Adrenal gland (tissue), 12 donors: ENCODE measurements around the gene CADM1. TPM values are rescaled to one million over a fixed set of nuclear protein-coding genes. Genes with fewer than 3 reads are reported as not detected.

ENCODE experiments used
- DNase-seq, 7 donors: peaks; one replicate each; pipeline ENCODE4 v3.0.0-alpha.2; 2019 to 2020
- H3K27ac ChIP-seq, 5 donors: fragments of 200-600 bp; sonication (generic) in 4 of 5; 1 replicate in 3 of 5; 2 replicates in 2 of 5; pipeline versions ENCODE4 v1.5.1 to v1.8.0; 2016 to 2020; ENCODE audit warnings: mild to moderate bottlenecking in 1 of 5
- H3K27me3 ChIP-seq: fragments of 200-600 bp; 2 replicates; pipeline ENCODE4 v1.8.0; 2021
- H3K36me3 ChIP-seq, 2 donors: fragments of 200-600 bp; replicated peaks in 1 of 2; 1 replicate in 1 of 2; 2 replicates in 1 of 2; pipeline versions ENCODE4 v1.5.1 to v1.8.0; 2018 to 2022
- H3K4me1 ChIP-seq, 2 donors: fragments of 200-600 bp; replicated peaks in 1 of 2; 1 replicate in 1 of 2; 2 replicates in 1 of 2; pipeline versions ENCODE4 v1.5.1 to v1.8.0; 2018 to 2021
- H3K4me3 ChIP-seq, 4 donors: fragments of 200-600 bp; sonication (generic) in 3 of 4; one replicate each; pipeline ENCODE4 v1.5.1; 2016 to 2018
- H3K9me3 ChIP-seq, 3 donors: fragments of 200-600 bp; sonication (generic) in 1 of 3; replicated peaks in 1 of 3; 1 replicate in 2 of 3; 2 replicates in 1 of 3; pipeline versions ENCODE4 v1.5.1 to v1.8.0; 2016 to 2021
- CTCF ChIP-seq, 6 experiments: fragments of 450-650 bp in 4 of 6; fragments of 200-600 bp in 2 of 6; sonication (generic) in 1 of 6; IDR thresholded peaks; 1 replicate in 5 of 6; 2 replicates in 1 of 6; pipeline versions ENCODE4 v1.5.1 to v1.8.0; 2016 to 2021; ENCODE audit warnings: antibody characterized with exemption in 6 of 6, mild to moderate bottlenecking in 2 of 6, moderate library complexity in 1 of 6
- POLR2A ChIP-seq, 2 donors: fragments of 450-650 bp; IDR thresholded peaks; one replicate each; pipeline ENCODE4 v1.6.1; 2017; ENCODE audit warnings: antibody characterized with exemption in 2 of 2, mild to moderate bottlenecking in 2 of 2, moderate library complexity in 1 of 2
- WGBS, 4 donors: extraction: QIAGEN DNeasy Blood & Tissue Kit in 2 of 4; methylation state at CpG; one replicate each; pipeline versions ENCODE4 v1.1.5 to v1.1.7; 2013 to 2017; 5-methylcytosine and 5-hydroxymethylcytosine counted together
- intact Hi-C, 2 donors: fragments of 100-400 bp; cut with DNase I; formaldehyde crosslinking; loops; one replicate each; pipeline versions ENCODE4 v1.14.1 to v1.15.0; 2022 to 2023
- polyA plus RNA-seq, 3 donors: library from polyadenylated mRNA; stranded (reverse); fragments of 200-250 nt in 2 of 3; fragments of 350-450 nt in 1 of 3; fragmentation: Illumina TruSeq in 1 of 3; extraction: RNeasy Lipid Tissue Mini Kit (QIAGEN cat#74804) in 1 of 3; gene quantifications; one replicate each; pipeline ENCODE4 v1.2.3, GENCODE V29; 2013 to 2014
- total RNA-seq, 9 donors: library from RNA; depleted of rRNA in 4 of 9; stranded (reverse); fragments of >200 nt in 4 of 9; fragments of 120-200 nt in 1 of 9; fragmentation: NEBNext Ultra II Directional in 1 of 9; extraction: Animal tissue kit (Norgen Biotek cat#: 25700) in 1 of 9; gene quantifications; one replicate each; pipeline versions ENCODE4 v1.1.0 to v1.2.4, GENCODE V29; 2013 to 2023
- donor health status: healthy with polysubstance abuse.
- donor health status: Bipolar disorder and iron deficiency.
- donor health status: DM: yes; HTN: yes; CAD: no.
- donor health status: DM: no; HTN: no; CAD: no.
- donor health status: DM: no; HTN: no; CAD: no.
- donor health status: DM: yes; HTN: yes; CAD: no.

The CADM1 gene
- total and polyA plus RNA-seq, 12 donors = 21.6 to 256 (median 39.8) TPM

GRCh38 chr11:115256397-115257197 lies 247.6 kb downstream of the CADM1 start:
- TF ChIP-seq POLR2A (IDR thresholded peaks at IDR 0.05) (no peak), CTCF (IDR thresholded peaks at IDR 0.05) (no peak)
- Histone ChIP-seq H3K27ac (no peak overlapping the region), H3K4me1 (no peaks in the 10 kb centered on the region), H3K9me3 (no peaks in the 10 kb centered on the region), H3K4me3 (no peak overlapping the region), H3K27me3 (no peaks in the 10 kb centered on the region), H3K36me3 (no peaks in the 10 kb centered on the region)
- intact Hi-C loops = no loop called here
- 54 to 76% (median 63%) methylated on average over 7 of the region's 7 CpGs for WGBS, 4 donors
- no peak for DNase-seq

GRCh38 chr11:115255006-115255762 lies 249.0 kb downstream of the CADM1 start:
- intact Hi-C loops = no loop called here
- 74 to 75% (median 74%) methylated on average over 9 of the region's 9 CpGs for WGBS, 4 donors
- TF ChIP-seq CTCF (IDR thresholded peaks at IDR 0.05) (no peak), POLR2A (IDR thresholded peaks at IDR 0.05) (no peak)
- H3K27me3 ChIP-seq = no peaks in the 10 kb centered on the region
- H3K36me3 ChIP-seq = no peaks in the 10 kb centered on the region
- H3K4me1 ChIP-seq = no peaks in the 10 kb centered on the region
- no peaks in the 10 kb centered on the region for H3K9me3 ChIP-seq
- H3K4me3 ChIP-seq = no peak overlapping the region
- no peak for DNase-seq
- H3K27ac ChIP-seq = no peak overlapping the region

- Histone ChIP-seq H3K27ac (no peak overlapping the region), H3K4me1 (no peaks in the 10 kb centered on the region), H3K27me3 (no peaks in the 10 kb centered on the region), H3K9me3 (no peaks in the 10 kb centered on the region), H3K4me3 (no peak overlapping the region), H3K36me3 (no peaks in the 10 kb centered on the region)
- intact Hi-C loops = no loop called here
- WGBS, 4 donors = 47 to 50% (median 49%) methylated on average over 4 of the region's 4 CpGs
- TF ChIP-seq CTCF (IDR thresholded peaks at IDR 0.05) (no peak), POLR2A (IDR thresholded peaks at IDR 0.05) (no peak)
- DNase-seq = no peak
These were observed 253.1 kb downstream of the CADM1 start for GRCh38 chr11:115251126-115251525.

- no peak for DNase-seq
- WGBS, 4 donors = 63 to 71% (median 66%) methylated on average over 4 of the region's 4 CpGs
- intact Hi-C loops = no loop called here
- H3K36me3 ChIP-seq = no peaks in the 10 kb centered on the region
- H3K27ac ChIP-seq = no peak overlapping the region
- TF ChIP-seq CTCF (IDR thresholded peaks at IDR 0.05) = no peak
- no peak for TF ChIP-seq POLR2A (IDR thresholded peaks at IDR 0.05)
- no peaks in the 10 kb centered on the region for H3K4me1 ChIP-seq
- H3K27me3 ChIP-seq = no peaks in the 10 kb centered on the region
- no peaks in the 10 kb centered on the region for H3K9me3 ChIP-seq
- no peak overlapping the region for H3K4me3 ChIP-seq
These were observed 255.1 kb downstream of the CADM1 start for GRCh38 chr11:115249061-115249578.
